ENCODE data around the gene ZBTB42. TPM values are rescaled to one million over a fixed set of nuclear protein-coding genes. Genes with fewer than 3 reads are reported as not detected.

ZBTB42 gene
- total RNA-seq, 1 donor from 2014 or later: 5.7 TPM

DNA sequence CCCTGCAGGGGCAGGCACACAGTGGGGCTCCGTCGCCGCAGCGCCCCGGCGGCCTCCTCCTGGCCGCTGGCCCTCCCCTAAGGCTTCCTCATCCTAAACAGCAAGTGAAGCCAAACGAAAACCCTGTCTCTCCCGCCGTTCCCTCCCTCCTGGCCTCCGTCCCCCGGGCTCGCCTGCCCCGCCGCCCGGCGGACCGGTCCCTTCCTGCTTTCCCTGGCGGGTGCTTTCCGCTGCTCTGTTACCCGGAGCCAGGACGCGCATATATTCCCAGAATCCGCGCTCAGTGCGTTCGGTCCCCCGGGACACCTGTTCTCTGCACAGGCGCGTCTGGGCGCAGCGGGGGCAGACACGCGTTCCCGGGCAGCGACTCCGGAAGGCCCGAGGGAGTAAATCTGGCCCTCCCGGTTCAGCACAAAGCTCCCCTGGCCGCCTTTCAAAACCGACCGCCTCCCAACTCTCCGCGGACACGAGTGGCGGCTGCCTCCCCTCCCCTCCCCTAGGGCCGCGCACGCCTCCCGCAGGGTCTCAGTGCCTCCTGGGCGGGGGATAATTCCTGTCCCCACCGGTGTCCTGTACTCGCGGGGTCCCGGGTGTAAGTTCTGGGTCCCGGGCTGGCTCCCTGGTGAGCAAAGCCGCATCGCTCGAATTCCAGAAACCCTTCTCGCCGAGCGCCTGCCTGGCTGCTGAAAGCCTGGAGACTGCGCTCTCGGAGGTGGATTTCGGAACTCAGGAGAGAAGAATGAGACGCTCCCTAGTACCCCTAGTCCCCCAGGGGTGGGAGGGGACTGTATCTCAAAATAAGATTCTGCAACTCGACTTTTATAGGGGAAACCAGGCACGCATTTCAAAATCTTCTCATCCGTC is 42.8 kb downstream of the ZBTB42 start:
- Histone ChIP-seq H3K27me3 (ENCODE audit: low read depth) (peaks cover 77% of the 10 kb centered on the region), H3K4me1 (peaks cover 17% of the 10 kb centered on the region), H3K36me3 (no peaks in the 10 kb centered on the region), H3K4me3 (peak overlapping the region; percentile 65), H3K9me3 (replicated peaks) (no peaks in the 10 kb centered on the region), H3K27ac (replicated peaks) (no peak overlapping the region)
- no peak for DNase-seq
- intact Hi-C loops (cut with micrococcal nuclease): no loop called here
- TF ChIP-seq, protein P1, sequence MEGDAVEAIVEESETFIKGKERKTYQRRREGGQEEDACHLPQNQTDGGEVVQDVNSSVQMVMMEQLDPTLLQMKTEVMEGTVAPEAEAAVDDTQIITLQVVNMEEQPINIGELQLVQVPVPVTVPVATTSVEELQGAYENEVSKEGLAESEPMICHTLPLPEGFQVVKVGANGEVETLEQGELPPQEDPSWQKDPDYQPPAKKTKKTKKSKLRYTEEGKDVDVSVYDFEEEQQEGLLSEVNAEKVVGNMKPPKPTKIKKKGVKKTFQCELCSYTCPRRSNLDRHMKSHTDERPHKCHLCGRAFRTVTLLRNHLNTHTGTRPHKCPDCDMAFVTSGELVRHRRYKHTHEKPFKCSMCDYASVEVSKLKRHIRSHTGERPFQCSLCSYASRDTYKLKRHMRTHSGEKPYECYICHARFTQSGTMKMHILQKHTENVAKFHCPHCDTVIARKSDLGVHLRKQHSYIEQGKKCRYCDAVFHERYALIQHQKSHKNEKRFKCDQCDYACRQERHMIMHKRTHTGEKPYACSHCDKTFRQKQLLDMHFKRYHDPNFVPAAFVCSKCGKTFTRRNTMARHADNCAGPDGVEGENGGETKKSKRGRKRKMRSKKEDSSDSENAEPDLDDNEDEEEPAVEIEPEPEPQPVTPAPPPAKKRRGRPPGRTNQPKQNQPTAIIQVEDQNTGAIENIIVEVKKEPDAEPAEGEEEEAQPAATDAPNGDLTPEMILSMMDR (IDR thresholded peaks at IDR 0.05; ENCODE audit: borderline replicate concordance): no peak

DNA sequence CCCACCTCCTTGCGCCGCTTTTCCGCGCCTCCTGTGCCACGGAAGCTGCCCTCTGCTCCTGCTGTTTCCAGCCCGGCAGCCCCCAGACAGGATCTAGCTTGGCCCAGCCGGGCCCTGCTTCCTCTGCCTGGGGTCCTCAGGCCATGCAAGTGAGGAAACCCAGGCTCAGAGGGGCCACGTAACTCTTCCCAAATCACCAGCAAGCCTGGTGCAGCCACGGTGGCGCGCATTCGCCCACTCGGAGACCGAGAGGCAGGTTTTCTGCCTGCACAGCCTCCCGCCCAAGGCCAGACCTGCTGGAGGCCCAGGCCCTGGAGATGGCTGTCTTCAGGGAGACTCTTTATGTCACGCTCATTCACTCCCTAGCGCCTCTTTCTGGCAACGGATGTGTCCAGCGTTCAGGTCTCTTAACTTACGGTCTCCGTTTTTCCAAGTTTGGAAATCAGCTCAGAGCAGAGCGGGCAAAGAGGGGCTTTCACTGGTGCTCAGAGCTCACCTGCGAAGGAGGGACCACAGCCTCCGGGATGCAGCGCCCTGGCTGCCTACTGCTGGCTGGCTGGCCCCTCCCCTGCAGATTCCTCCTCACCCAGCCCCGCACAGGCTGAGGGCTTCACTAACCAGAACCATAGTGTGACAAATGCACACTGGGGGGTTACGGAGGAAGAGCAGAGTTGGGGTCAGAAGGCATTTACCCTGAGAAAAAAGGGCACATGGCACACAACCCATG is 43.6 kb downstream of the ZBTB42 start:
- TF ChIP-seq, protein P1 (IDR thresholded peaks at IDR 0.05; ENCODE audit: borderline replicate concordance): no peak
- Histone ChIP-seq H3K27ac (replicated peaks) (no peak overlapping the region), H3K4me3 (peak overlapping the region; percentile 65), H3K27me3 (ENCODE audit: low read depth) (peaks cover 85% of the 10 kb centered on the region), H3K4me1 (peaks cover 17% of the 10 kb centered on the region), H3K9me3 (replicated peaks) (no peaks in the 10 kb centered on the region), H3K36me3 (no peaks in the 10 kb centered on the region)
- DNase-seq: no peak
- intact Hi-C loops (cut with micrococcal nuclease): no loop called here

DNA sequence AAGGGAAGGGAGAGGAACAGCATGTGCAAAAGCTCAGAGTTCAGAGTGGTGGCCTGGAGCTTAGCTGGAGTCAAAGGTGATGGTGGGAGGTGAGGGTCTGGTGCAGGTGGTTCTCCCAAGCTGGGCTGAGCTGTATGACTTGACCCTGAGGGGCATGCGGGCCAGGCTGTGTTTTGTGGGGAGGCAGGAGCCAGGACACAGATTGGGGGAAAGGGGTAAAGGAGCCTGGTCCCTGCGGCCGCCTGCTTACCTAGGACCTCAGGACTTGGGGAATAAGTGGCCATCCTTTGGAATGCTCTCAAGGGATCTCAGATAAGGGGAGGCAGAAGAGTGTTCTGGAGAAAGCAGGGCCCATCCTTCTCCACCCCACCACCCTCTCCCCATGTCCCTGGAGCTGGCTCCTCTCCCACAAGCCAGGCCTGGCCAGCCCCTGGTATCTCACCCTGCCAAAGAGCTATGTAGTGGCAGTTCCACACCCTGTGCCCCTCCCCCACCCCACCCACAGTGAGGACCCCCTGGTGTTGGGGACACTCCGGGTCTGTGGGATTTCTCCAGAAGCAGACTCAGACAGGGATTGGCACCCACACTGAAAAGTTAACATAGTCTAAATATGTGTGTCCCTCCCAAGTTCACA is 44.2 kb downstream of the ZBTB42 start:
- H3K4me3 ChIP-seq: no peak overlapping the region
- H3K4me1 ChIP-seq: peaks cover 17% of the 10 kb centered on the region
- no peaks in the 10 kb centered on the region for H3K9me3 ChIP-seq (replicated peaks)
- no peak for DNase-seq
- H3K27ac ChIP-seq (replicated peaks): no peak overlapping the region
- peaks cover 86% of the 10 kb centered on the region for H3K27me3 ChIP-seq (ENCODE audit: low read depth)
- no peaks in the 10 kb centered on the region for H3K36me3 ChIP-seq
- intact Hi-C loops (cut with micrococcal nuclease): no loop called here
- TF ChIP-seq, protein P1 (IDR thresholded peaks at IDR 0.05; ENCODE audit: borderline replicate concordance): no peak

DNA sequence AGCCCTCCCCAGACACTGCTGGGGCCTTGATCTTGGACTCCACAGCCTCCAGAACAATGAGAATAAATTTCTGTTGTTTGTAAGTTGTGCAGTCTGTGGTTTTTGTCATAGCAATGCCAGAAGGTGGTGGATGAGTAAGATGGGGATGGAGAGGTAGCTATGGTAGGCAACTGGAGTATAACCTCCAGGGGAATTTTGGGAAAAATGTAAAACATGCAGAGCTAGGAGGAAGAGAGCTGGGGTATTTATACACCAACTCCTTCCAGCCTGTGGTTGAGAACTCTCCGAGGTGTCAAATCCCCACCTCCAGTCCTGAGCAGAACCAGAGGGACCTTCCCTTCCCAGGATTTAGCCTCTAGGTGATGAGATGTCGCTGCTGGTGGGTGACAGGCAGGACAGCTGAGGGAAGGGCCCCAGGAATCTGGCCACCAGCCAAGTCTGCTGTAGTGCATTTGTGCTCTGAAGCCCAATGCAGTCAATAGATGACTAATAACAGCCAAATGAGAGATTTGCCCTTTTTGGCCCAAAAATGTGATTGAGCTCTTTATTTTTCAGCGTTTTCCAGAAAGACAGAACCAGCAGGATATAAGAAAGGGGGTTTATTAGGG is 45.0 kb downstream of the ZBTB42 start:
- TF ChIP-seq, protein P1 (IDR thresholded peaks at IDR 0.05; ENCODE audit: borderline replicate concordance): no peak
- Histone ChIP-seq H3K9me3 (replicated peaks) (no peaks in the 10 kb centered on the region), H3K4me1 (peaks cover 17% of the 10 kb centered on the region), H3K27ac (replicated peaks) (no peak overlapping the region), H3K27me3 (ENCODE audit: low read depth) (peaks cover 92% of the 10 kb centered on the region), H3K36me3 (no peaks in the 10 kb centered on the region), H3K4me3 (no peak overlapping the region)
- no peak for DNase-seq
- intact Hi-C loops (cut with micrococcal nuclease): no loop called here

DNA sequence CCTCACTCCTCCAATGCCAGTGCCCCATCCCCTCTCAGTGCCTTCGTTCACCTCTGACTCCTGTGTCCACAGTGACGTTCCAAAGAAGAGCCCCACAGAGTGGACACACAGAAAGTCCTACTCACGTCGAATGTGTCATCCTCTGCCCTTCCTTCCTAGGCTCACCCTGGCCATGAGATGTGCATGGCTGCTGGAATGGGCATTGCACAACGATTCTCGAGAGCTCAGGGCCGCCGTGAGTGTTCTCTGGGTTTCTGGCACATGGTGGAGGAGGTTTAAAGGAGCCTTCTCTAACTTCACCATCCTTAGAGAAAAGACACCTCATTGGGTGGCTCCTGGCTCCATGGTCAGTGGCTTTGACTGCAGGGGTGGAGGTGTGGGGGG is 51.4 kb downstream of the ZBTB42 start:
- peaks cover 66% of the 10 kb centered on the region for H3K27me3 ChIP-seq (ENCODE audit: low read depth)
- H3K4me1 ChIP-seq: no peaks in the 10 kb centered on the region
- H3K27ac ChIP-seq (replicated peaks): no peak overlapping the region
- DNase-seq: no peak
- H3K4me3 ChIP-seq: no peak overlapping the region
- no peaks in the 10 kb centered on the region for H3K9me3 ChIP-seq (replicated peaks)
- TF ChIP-seq, protein P1 (IDR thresholded peaks at IDR 0.05; ENCODE audit: borderline replicate concordance): no peak
- intact Hi-C loops (cut with micrococcal nuclease): no loop called here
- no peaks in the 10 kb centered on the region for H3K36me3 ChIP-seq
